SK-N-MC (cell line): Measurements from ENCODE around the gene TAPT1.
A peak's percentile ranks its signal among the peaks of the same experiment; 100 is the strongest.

Experiments used
- DNase-seq: peaks from one replicate; pipeline ENCODE4 v3.0.0-alpha.2; 2011; ENCODE audit warnings: low read depth, low spot score
- H3K27ac ChIP-seq: fragments of 200-600 bp; sonication (generic); 2 replicates; pipeline ENCODE4 v1.5.1; 2016; ENCODE audit warnings: mixed run types
- H3K36me3 ChIP-seq: fragments of 200-600 bp; sonication (generic); 2 replicates; pipeline ENCODE4 v1.6.1; 2017; ENCODE audit warnings: antibody characterized with exemption, low read length, mixed read lengths; ENCODE audit not compliant: insufficient read depth
- H3K4me3 ChIP-seq: fragments of 200-600 bp; sonication (generic); 2 replicates; pipeline ENCODE4 v1.5.1; 2016
- H3K9ac ChIP-seq: fragments of 200-600 bp; sonication (generic); 2 replicates; pipeline ENCODE4 v1.8.0; 2017; ENCODE audit warnings: mixed run types, mixed read lengths; ENCODE audit not compliant: insufficient read length
- H3K9me3 ChIP-seq: fragments of 200-600 bp; sonication (generic); 2 replicates; pipeline ENCODE4 v1.6.1; 2017; ENCODE audit warnings: low read depth, mild to moderate bottlenecking, antibody characterized with exemption, low read length, moderate library complexity, mixed read lengths
- EZH2 ChIP-seq: fragments of 200-600 bp; sonication (generic); IDR thresholded peaks from one replicate; pipeline ENCODE4 v1.6.1; 2017; ENCODE audit warnings: antibody characterized with exemption
- FOXP2 ChIP-seq: optimal IDR thresholded peaks from 2 replicates; pipeline ENCODE3; 2011; ENCODE audit warnings: mild to moderate bottlenecking, moderate library complexity; ENCODE audit not compliant: insufficient read depth; ENCODE audit errors: extremely low read length, control extremely low read depth
- POLR2AphosphoS5 ChIP-seq: IDR thresholded peaks from 2 replicates; pipeline ENCODE4 v1.6.1; 2012; ENCODE audit warnings: mild to moderate bottlenecking, low read depth, low read length, borderline replicate concordance

The TAPT1 gene

DNA sequence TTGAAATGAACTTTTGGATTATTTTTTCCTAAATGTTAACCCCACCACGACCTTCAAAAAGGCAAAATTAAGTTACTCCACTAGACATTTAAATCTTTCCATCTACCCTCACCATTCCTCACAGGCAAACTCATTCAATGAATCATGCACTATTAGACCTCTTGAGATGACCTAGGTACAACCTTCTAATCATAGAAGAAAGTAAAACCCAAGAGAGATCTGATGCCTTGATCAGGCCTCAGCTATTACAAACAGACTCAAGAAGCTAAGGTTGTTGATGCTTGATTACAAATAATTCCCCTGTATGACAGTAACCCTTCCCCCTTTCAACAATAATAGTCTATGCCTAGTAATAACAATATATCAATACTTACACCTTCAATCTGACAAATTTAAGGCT, 18.9 kb downstream of the TAPT1 start:
- H3K27ac ChIP-seq = no peak overlapping the region
- no peak overlapping the region for H3K4me3 ChIP-seq
- H3K9me3 ChIP-seq = no peaks in the 10 kb centered on the region
- no peaks in the 10 kb centered on the region; the same call in 1 of the 2 replicates for H3K36me3 ChIP-seq
- TF ChIP-seq EZH2 (no peak), POLR2AphosphoS5 (no peak), FOXP2 (no peak)
- DNase-seq = no peak
- H3K9ac ChIP-seq = no peak overlapping the region

- H3K9me3 ChIP-seq = no peaks in the 10 kb centered on the region
- TF ChIP-seq EZH2 (no peak), POLR2AphosphoS5 (no peak), FOXP2 (no peak)
- H3K4me3 ChIP-seq = no peak overlapping the region; the same call in 1 of the 2 replicates
- H3K9ac ChIP-seq = no peak overlapping the region
- no peaks in the 10 kb centered on the region; the same call in 1 of the 2 replicates for H3K36me3 ChIP-seq
- H3K27ac ChIP-seq = peak overlapping the region; percentile 31; the same call in 1 of the 2 replicates
- no peak for DNase-seq
Measured at GRCh38 chr4:16206848-16207247, 19.4 kb downstream of the TAPT1 start.

DNA sequence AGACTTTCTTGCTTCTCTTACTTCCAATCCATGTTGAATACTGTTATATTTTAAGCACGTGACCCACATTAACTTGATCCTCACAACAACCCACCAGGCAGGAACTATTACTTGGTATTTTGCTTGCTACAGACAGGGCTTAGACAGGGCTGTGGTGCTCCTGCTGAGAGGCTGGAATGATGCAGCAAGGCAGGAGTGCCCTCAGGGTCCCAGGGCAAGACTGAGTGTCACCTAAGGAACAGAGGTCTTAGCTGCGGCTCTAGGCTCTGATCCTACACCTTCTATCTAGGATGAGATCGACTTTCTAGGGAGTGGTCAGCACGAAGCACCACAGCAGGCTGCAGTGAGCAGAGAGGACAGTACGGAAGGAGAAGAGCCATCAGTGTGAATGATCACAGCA, 20.0 kb downstream of the TAPT1 start:
- H3K9me3 ChIP-seq = no peaks in the 10 kb centered on the region
- no peak overlapping the region for H3K27ac ChIP-seq
- TF ChIP-seq POLR2AphosphoS5 = no peak
- no peak for TF ChIP-seq FOXP2
- no peak for TF ChIP-seq EZH2
- no peak overlapping the region for H3K9ac ChIP-seq
- no peaks in the 10 kb centered on the region; the same call in 1 of the 2 replicates for H3K36me3 ChIP-seq
- no peak for DNase-seq
- H3K4me3 ChIP-seq = no peak overlapping the region; the same call in 1 of the 2 replicates

DNA sequence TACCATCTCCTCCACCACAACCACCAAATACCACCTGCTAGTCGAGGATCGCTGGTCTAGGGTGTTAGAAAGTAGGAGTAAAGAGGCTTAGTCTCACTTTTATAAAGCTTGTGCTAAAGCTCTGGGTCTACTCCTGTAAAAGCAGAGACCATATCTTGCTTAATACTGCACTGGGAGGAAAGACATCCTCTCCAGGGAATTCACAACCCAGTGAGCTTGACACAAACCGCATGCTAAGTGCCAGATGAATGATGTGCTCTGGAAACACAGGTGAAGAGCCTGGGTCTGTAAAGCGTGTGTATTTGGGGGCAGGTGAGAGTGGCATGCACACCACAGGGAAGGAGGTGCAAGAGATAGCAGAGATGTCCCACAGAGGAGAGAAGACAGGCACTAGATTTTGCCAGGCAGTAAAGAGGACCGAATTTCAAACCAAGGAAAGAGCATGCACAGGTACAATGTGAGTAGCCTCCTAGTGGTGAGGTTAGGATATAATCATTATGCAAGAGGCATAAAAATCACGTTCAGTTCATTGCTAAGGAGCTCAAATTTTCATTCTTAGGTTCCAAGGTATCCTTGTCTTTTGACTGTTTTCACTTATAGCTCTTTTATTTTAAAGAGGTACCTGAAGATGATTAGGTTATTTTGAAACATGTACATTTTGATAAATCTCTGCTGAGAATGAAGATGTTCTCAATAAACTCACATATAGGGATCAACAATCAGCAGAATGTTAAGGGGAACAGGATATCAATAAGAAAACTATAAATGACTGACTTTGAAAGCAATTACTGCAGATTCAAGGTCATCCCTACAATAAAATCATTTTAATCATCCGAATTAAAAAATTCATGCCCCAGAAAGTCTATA, 20.7 kb downstream of the TAPT1 start:
- no peaks in the 10 kb centered on the region for H3K9me3 ChIP-seq
- no peaks in the 10 kb centered on the region; the same call in 1 of the 2 replicates for H3K36me3 ChIP-seq
- no peak overlapping the region for H3K27ac ChIP-seq
- H3K9ac ChIP-seq = no peak overlapping the region
- H3K4me3 ChIP-seq = no peak overlapping the region
- no peak for DNase-seq
- TF ChIP-seq FOXP2 = no peak

DNA sequence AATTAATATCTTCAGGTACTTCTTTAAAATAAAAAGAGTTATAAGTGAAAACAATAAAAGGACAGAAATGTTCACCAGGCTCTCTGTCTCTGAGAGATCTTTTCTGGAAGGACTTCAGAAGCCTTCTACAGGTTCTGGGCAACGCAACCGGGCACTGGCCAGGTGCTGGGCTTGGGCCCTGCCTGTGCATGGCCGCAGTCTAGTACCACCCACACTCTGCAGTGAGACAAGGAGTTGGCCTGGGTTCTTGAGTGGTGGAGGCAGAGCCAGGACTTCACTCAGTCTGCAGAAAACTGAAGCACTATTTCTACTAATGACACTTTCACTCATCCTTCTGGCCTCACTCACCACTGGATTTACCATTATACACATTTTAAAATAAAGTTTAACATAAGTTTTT, 21.8 kb downstream of the TAPT1 start:
- no peak overlapping the region for H3K27ac ChIP-seq
- no peak for TF ChIP-seq EZH2
- TF ChIP-seq POLR2AphosphoS5 = no peak
- no peak for TF ChIP-seq FOXP2
- no peak for DNase-seq
- H3K9me3 ChIP-seq = no peaks in the 10 kb centered on the region
- H3K4me3 ChIP-seq = no peak overlapping the region
- no peaks in the 10 kb centered on the region for H3K36me3 ChIP-seq
- H3K9ac ChIP-seq = no peak overlapping the region

DNA sequence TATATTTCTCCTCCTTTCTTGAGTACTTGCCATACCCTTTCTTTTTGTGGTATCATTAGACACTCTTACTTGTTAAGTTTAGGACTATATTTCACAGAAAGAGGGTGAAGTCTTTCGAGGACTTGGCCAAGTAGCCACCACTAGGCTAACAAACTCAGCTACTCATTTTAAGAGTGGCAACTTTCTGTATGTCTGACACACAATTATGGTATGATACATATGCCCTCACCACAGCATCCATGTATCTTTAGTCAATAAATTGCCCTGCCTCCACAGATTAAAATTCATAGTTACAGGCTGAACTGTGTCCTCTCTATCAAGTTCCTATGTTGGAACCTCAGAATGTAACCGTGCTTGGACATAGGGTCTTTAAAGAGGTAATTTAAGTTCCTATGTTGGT, 23.2 kb downstream of the TAPT1 start:
- H3K9me3 ChIP-seq = no peaks in the 10 kb centered on the region
- TF ChIP-seq POLR2AphosphoS5 (no peak), FOXP2 (no peak), EZH2 (no peak)
- DNase-seq = no peak
- H3K36me3 ChIP-seq = no peaks in the 10 kb centered on the region
- H3K27ac ChIP-seq = no peak overlapping the region
- H3K9ac ChIP-seq = no peak overlapping the region
- H3K4me3 ChIP-seq = no peak overlapping the region

GRCh38 chr4:16202598-16202997, 23.7 kb downstream of the TAPT1 start:
- DNase-seq = no peak
- Histone ChIP-seq H3K9ac (no peak overlapping the region), H3K4me3 (no peak overlapping the region), H3K27ac (no peak overlapping the region), H3K36me3 (no peaks in the 10 kb centered on the region), H3K9me3 (no peaks in the 10 kb centered on the region)
- no peak for TF ChIP-seq POLR2AphosphoS5
- TF ChIP-seq EZH2 = no peak
- TF ChIP-seq FOXP2 = no peak

GRCh38 chr4:16199093-16199492, 27.2 kb downstream of the TAPT1 start:
- TF ChIP-seq POLR2AphosphoS5 = no peak
- no peak for TF ChIP-seq EZH2
- no peak for TF ChIP-seq FOXP2
- no peaks in the 10 kb centered on the region for H3K36me3 ChIP-seq
- no peak for DNase-seq
- H3K4me3 ChIP-seq = no peak overlapping the region
- no peaks in the 10 kb centered on the region for H3K9me3 ChIP-seq
- no peak overlapping the region for H3K27ac ChIP-seq
- no peak overlapping the region for H3K9ac ChIP-seq
